Mesodermal cell (in vitro differentiated cells): ENCODE measurements around the gene SMPD1.

Experiments used
- H3K27ac ChIP-seq: 2 replicates; pipeline ENCODE4 v1.7.0; 2013; ENCODE audit warnings: mild to moderate bottlenecking, low read depth, low read length, moderate library complexity; ENCODE audit not compliant: severe bottlenecking
- H3K36me3 ChIP-seq: 2 replicates; pipeline ENCODE4 v1.7.1; 2013; ENCODE audit warnings: mild to moderate bottlenecking, low read length, moderate library complexity; ENCODE audit not compliant: control insufficient read depth, insufficient read depth
- H3K4me1 ChIP-seq: one replicate; pipeline ENCODE4 v1.7.1; 2013; ENCODE audit warnings: mild to moderate bottlenecking, low read length; ENCODE audit not compliant: insufficient read depth, control insufficient read depth, poor library complexity, severe bottlenecking
- H3K4me3 ChIP-seq: 2 replicates; pipeline ENCODE4 v1.7.0; 2013; ENCODE audit warnings: low read length, control low read depth, mild to moderate bottlenecking; ENCODE audit not compliant: insufficient read depth, poor library complexity, severe bottlenecking; ENCODE audit errors: extremely low read depth
- H3K9me3 ChIP-seq: 2 replicates; pipeline ENCODE4 v1.7.1; 2013; ENCODE audit warnings: mild to moderate bottlenecking, low read length, moderate library complexity; ENCODE audit not compliant: control insufficient read depth
- WGBS, 2 experiments: methylation state at CpG; one replicate each; pipeline ENCODE4 v1.1.5; 2013; ENCODE audit warnings: missing lambda C conversion rate in 2 of 2; ENCODE audit not compliant: insufficient coverage in 2 of 2; 5-methylcytosine and 5-hydroxymethylcytosine counted together

Gene SMPD1

DNA sequence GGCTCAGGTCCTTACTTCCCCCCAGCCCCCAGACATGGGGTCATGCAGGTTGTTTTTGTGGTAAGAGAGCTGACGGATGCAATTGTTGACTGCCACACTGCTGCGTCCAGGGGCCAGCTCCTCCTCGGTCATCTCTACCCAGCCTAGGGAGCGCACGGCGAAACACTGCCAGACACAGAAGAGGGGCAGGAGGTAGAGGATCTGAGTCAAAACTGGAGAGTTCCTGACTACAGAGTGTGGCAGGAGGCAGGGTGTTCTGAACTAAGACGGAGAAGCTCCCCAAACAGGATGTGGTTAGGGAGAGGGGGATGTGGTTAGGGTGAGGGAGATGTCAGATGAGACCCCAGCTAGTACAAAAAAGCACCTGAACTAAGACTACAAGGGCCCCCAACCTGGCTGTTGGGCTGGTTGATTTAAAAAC, 12.3 kb downstream of the SMPD1 start:
- 89 to 93% methylated on average over 6 to 7 of the region's 7 CpGs for WGBS, 2 experiments
- H3K4me1 ChIP-seq = peaks cover 16% of the 10 kb centered on the region

DNA sequence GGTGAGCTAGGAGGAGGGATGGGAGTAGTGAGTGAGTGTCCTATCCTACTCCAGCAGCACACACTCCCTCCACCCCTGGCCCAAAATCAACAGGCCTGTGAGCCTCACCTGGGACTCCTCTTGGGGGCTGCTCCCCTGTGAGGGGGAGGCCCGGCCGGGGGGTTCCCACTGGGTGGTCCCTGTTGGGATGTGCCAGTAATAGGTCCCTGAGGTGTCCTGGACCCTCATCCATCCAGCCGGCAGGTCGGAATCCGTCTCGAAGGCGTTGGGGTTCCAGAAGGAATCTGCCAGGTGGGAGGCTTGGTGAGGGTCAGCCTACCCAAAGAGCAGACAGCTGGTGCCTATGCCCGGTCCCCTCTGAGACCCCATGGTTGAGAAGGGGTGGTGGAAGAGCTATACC, 13.3 kb downstream of the SMPD1 start:
- 96 to 100% methylated on average over 6 to 7 of the region's 8 CpGs for WGBS, 2 experiments
- peaks cover 10% of the 10 kb centered on the region for H3K4me1 ChIP-seq
- H3K27ac ChIP-seq = no peak overlapping the region
- no peaks in the 10 kb centered on the region for H3K9me3 ChIP-seq
- H3K36me3 ChIP-seq = peaks cover 23% of the 10 kb centered on the region
- H3K4me3 ChIP-seq = no peak overlapping the region

More for the DNA sequence above, 12.3 kb downstream of the SMPD1 start:
- H3K36me3 ChIP-seq = peaks cover 23% of the 10 kb centered on the region
- no peak overlapping the region for H3K27ac ChIP-seq
- no peaks in the 10 kb centered on the region for H3K9me3 ChIP-seq
- H3K4me3 ChIP-seq = no peak overlapping the region

DNA sequence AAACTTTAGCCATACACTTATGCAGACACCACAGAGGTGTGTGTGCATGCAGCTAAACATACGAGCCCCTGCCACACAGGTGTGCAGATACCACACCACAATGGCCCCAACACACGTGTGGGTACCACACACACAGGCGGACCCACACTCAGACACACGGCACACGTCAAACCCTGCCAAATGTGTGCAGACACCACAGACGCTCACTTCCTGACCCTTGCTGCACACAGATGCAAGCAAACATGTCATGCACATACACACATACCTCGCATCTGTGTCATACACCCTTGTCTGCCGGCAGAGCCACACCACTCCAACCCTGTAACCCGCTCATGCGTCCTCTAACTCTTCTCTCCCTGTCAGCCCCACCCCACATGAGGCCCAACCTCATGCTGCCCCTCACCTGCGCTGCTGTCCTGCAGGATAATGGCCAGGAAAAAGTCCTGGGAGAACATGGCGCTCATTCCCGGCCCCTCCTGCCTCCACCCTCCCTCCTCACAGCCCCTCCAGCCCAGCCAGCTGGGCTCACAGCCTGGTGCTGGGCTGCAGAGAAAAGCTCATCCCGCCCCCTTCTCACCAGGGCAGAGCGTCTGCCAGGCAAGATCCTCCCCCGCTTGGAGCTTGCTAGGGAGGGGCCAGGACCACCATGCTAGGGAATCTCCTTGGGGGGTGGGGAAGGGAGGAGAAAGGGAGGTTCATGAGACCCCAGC, 14.2 kb downstream of the SMPD1 start:
- Histone ChIP-seq H3K4me3 (no peak overlapping the region), H3K4me1 (peaks cover 10% of the 10 kb centered on the region), H3K9me3 (no peaks in the 10 kb centered on the region), H3K36me3 (peaks cover 31% of the 10 kb centered on the region), H3K27ac (no peak overlapping the region)
- WGBS, 2 experiments = 87 to 90% methylated on average over 11 of the region's 16 CpGs

DNA sequence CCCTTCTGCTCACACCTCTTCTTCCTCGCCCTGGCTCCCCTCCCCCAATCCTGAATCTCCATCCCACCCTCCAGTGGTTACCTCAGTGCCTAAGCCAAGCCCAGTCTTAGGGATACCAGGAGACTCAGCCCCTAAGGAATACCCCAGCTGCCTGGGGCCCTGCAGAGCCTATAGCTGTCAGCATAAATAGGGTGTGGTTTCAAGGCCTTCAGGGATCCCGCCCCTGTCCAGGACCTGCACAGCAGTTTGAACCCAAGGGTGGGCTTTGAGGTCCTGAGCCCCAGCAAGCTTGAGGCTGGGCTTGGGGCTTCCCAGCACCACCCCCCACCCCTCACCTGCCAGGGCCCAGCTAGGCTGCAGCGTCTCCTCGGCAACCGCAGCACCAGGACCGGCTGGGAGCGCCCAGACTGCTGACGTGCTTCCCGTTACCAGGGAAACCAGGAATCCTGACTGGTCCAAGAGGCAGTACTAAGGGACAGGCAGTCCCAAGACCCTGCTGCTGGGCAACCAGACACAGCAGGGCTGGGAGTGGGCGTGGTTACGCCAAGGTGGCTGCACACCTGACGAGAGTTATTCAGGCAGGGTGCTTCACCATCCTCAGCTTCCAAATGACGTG, 14.9 kb downstream of the SMPD1 start:
- Histone ChIP-seq H3K9me3 (no peaks in the 10 kb centered on the region), H3K4me3 (no peak overlapping the region), H3K27ac (no peak overlapping the region), H3K4me1 (peaks cover 10% of the 10 kb centered on the region), H3K36me3 (peaks cover 38% of the 10 kb centered on the region)
- WGBS, 2 experiments = 32 to 45% methylated on average over 5 to 13 of the region's 13 CpGs

DNA sequence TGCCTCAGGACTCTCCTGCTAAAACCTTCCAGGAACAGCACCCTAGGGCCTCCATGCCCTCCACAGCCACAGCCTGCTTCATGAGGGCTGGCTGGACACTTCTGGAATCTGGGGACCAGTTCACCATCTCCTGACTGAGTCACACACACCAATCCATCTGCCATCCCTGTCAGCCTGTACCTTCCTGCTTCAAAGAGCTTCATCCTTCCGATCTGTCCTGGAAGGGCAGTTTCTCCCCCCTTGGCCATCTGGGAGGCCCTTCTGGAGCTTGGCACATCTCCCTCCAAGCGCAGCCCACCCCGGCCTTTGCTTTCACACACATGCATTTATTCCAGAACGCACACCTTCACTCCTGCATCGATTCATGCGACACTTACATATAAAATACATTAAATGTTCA, 15.6 kb downstream of the SMPD1 start:
- Histone ChIP-seq H3K9me3 (no peaks in the 10 kb centered on the region), H3K4me1 (peaks cover 10% of the 10 kb centered on the region), H3K4me3 (no peak overlapping the region), H3K27ac (no peak overlapping the region), H3K36me3 (peaks cover 40% of the 10 kb centered on the region)
- whole genome bisulfite sequencing, 2 experiments = 96 to 97% methylated on average over 6 of the region's 6 CpGs

DNA sequence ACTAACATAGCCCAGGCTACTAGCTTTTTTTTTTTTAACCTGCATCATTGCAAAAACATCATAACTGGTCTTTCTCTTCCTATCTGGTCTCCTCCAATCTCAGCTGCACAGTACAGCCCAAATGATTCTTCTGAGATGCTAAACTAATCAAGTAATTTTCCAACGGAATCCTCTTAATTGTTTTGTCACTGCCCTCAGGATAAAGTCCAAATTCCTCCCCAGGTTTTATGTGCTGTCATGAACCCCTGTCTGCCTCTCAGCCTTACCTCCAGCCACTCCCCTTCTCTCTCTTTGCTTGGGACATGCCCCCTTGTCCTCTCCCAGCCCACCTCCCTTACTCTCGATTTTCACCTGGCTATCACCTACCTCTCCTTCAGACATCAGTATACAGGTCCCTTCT, 16.1 kb downstream of the SMPD1 start:
- H3K4me1 ChIP-seq = peaks cover 10% of the 10 kb centered on the region
- peaks cover 35% of the 10 kb centered on the region for H3K36me3 ChIP-seq
- H3K27ac ChIP-seq = no peak overlapping the region
- H3K4me3 ChIP-seq = no peak overlapping the region
- 78 to 82% methylated on average over 2 of the region's 2 CpGs for WGBS, 2 experiments
- H3K9me3 ChIP-seq = no peaks in the 10 kb centered on the region

DNA sequence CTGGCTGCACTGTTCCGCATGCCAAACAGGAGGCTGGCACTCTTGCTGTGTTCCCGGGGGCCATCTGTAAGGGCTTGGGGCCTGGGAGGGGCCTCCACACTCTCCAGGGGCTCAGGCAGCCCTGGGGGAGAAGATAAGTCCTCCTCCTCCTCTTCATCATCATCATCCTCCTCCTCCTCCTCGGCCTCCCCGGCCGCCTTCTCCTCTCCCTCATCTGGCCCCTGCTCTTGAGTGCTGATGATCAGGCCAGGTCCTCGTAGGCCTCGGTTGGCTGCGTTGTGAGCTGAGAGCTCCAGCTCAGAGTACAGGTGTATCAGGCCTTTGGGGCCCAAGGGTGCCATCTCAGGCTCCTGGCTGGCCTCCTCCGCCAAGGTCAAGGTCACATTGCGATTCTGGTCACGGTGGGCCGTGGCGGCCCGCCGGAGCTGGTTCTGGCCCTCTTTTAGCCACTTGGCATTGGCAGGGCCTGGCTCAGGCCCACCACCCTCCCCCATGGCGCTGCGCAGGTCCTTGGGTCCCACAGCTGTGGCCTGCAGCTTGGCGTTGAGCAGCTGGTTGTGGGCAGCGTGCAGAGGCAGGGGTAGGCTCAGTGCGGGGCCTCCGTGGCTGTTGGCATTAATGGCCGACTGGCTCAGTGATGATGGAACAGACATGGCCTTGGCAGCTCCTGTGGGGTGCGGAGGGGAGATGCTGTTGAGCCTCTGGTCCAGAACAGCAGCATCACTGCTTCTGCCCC, 20.6 kb downstream of the SMPD1 start:
- H3K4me3 ChIP-seq = no peak overlapping the region
- peaks cover 22% of the 10 kb centered on the region for H3K36me3 ChIP-seq
- 88 to 98% methylated on average over 13 to 23 of the region's 23 CpGs for WGBS, 2 experiments

DNA sequence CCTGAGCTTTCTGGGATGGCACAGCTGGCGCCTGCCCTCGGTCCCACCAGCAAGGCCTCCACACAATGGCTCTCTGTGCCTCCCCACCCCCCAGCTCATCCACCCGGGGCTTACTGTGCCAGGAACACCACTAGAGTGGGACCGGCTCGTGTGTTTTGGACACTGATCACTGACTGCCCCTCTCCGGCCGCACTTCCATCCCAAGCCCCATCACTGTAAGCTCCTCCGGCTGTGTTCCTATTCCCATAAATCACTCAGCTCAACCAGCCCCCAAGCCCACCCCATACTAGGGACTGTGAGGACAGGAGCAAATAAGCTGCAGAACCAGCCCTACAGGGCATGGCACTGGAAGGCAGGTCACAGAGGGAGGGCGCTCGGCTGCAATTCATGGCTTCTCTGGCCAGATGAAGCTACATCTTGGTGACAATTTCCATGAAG, 21.3 kb downstream of the SMPD1 start:
- 93 to 96% methylated on average over 10 of the region's 10 CpGs for WGBS, 2 experiments
- Histone ChIP-seq H3K27ac (no peak overlapping the region), H3K9me3 (no peaks in the 10 kb centered on the region), H3K4me3 (no peak overlapping the region), H3K4me1 (peaks cover 14% of the 10 kb centered on the region), H3K36me3 (peaks cover 22% of the 10 kb centered on the region)

More for the DNA sequence above, 20.6 kb downstream of the SMPD1 start:
- Histone ChIP-seq H3K9me3 (no peaks in the 10 kb centered on the region), H3K4me1 (peaks cover 14% of the 10 kb centered on the region), H3K27ac (no peak overlapping the region)

DNA sequence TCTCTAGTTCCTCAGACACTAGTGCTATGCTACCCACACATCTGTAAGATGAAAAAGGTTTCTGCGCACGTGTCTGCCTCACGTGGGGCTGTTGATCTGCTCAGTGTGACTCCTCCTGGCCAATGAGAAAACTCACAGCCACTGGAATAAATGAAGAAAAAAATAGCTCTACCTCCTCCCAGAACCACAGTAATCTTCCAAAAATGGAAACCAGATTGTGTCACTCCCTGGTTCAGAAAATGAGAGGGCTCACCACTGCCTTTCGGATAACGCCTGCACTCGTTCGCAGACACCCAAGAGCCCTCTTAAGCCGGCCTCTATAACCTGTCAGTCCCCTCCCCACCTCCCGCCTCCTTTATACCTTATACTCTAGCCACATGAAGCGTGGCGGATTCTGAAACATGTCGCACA, 23.5 kb downstream of the SMPD1 start:
- Histone ChIP-seq H3K4me1 (peaks cover 14% of the 10 kb centered on the region), H3K4me3 (no peak overlapping the region), H3K9me3 (no peaks in the 10 kb centered on the region), H3K36me3 (peaks cover 21% of the 10 kb centered on the region), H3K27ac (no peak overlapping the region)
- WGBS, 2 experiments = 87 to 95% methylated on average over 11 to 12 of the region's 12 CpGs

DNA sequence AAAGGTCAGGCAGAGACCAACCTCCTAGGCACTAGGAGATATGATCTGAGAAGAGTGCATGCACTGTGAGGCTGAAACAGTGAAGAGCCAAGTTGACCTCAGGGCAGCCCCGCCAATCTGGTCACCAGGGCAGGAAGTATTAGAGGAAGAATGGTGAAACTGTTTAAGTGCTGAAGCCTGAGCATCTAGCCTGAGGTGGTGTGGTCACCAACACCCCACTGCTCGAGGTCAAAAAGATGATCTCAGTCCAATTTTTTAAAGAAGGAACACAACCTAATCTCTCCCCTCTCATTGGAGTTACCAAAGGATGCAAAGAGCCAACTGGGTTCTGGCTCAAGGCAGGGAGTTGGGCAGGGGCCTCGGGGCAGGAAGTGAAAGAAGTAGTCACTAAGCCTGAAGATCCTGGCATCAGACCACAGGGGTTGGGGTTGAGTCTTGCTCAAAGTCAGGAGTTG, 24.6 kb downstream of the SMPD1 start:
- H3K27ac ChIP-seq = no peak overlapping the region
- H3K9me3 ChIP-seq = no peaks in the 10 kb centered on the region
- 100% methylated on average over 2 to 3 of the region's 3 CpGs for WGBS, 2 experiments
- peaks cover 17% of the 10 kb centered on the region for H3K4me1 ChIP-seq
- H3K4me3 ChIP-seq = no peak overlapping the region
- H3K36me3 ChIP-seq = peaks cover 10% of the 10 kb centered on the region
